Measurements from ENCODE around the gene CYB561.
"Not testable (repeated sequence)": the region's sequence is repeated elsewhere in the genome, so short reads cannot be mapped to it uniquely, and the experiment has no call there.

DNA sequence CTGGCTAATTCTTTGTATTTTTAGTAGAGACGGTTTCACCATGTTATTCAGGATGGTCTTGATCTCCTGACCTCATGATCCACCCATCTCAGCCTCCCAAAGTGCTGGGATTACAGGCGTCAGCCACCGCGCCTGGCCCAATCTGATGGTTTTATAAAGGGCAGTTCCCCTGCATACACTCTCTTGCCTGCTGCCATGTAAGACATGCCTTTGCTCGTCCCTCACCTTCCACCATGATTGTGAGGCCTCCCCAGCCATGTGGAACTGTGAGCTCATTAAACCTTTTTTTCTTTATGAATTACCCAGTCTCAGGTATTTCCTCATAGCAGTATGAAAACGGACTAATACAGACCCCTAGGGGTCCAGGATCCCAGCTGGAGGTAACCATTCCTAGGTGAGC lies 22.0 kb upstream of the CYB561 start:
- TF ChIP-seq, protein P1, sequence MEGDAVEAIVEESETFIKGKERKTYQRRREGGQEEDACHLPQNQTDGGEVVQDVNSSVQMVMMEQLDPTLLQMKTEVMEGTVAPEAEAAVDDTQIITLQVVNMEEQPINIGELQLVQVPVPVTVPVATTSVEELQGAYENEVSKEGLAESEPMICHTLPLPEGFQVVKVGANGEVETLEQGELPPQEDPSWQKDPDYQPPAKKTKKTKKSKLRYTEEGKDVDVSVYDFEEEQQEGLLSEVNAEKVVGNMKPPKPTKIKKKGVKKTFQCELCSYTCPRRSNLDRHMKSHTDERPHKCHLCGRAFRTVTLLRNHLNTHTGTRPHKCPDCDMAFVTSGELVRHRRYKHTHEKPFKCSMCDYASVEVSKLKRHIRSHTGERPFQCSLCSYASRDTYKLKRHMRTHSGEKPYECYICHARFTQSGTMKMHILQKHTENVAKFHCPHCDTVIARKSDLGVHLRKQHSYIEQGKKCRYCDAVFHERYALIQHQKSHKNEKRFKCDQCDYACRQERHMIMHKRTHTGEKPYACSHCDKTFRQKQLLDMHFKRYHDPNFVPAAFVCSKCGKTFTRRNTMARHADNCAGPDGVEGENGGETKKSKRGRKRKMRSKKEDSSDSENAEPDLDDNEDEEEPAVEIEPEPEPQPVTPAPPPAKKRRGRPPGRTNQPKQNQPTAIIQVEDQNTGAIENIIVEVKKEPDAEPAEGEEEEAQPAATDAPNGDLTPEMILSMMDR (conservative IDR thresholded peaks at IDR 0.05; ENCODE audit: low read depth in 2 of 2), result not testable (repeated sequence)
- TF ChIP-seq JUNB (IDR thresholded peaks at IDR 0.05; ENCODE audit: unreplicated experiment); EZH2phosphoT487 (IDR thresholded peaks at IDR 0.05; ENCODE audit: unreplicated experiment); EZH2 (IDR thresholded peaks at IDR 0.05; ENCODE audit: low read depth, unreplicated experiment); POLR2AphosphoS5 (IDR thresholded peaks at IDR 0.05; ENCODE audit: low read depth); ZNF114 (CRISPR knock-in tag; IDR thresholded peaks at IDR 0.05); CREB1 (CRISPR knock-in tag; IDR thresholded peaks at IDR 0.05; ENCODE audit: low read depth); NANOG (IDR thresholded peaks at IDR 0.05; ENCODE audit: borderline replicate concordance); STAT1 (IDR thresholded peaks at IDR 0.05; ENCODE audit: unreplicated experiment): not testable (repeated sequence)
- TF ChIP-seq, protein P2, sequence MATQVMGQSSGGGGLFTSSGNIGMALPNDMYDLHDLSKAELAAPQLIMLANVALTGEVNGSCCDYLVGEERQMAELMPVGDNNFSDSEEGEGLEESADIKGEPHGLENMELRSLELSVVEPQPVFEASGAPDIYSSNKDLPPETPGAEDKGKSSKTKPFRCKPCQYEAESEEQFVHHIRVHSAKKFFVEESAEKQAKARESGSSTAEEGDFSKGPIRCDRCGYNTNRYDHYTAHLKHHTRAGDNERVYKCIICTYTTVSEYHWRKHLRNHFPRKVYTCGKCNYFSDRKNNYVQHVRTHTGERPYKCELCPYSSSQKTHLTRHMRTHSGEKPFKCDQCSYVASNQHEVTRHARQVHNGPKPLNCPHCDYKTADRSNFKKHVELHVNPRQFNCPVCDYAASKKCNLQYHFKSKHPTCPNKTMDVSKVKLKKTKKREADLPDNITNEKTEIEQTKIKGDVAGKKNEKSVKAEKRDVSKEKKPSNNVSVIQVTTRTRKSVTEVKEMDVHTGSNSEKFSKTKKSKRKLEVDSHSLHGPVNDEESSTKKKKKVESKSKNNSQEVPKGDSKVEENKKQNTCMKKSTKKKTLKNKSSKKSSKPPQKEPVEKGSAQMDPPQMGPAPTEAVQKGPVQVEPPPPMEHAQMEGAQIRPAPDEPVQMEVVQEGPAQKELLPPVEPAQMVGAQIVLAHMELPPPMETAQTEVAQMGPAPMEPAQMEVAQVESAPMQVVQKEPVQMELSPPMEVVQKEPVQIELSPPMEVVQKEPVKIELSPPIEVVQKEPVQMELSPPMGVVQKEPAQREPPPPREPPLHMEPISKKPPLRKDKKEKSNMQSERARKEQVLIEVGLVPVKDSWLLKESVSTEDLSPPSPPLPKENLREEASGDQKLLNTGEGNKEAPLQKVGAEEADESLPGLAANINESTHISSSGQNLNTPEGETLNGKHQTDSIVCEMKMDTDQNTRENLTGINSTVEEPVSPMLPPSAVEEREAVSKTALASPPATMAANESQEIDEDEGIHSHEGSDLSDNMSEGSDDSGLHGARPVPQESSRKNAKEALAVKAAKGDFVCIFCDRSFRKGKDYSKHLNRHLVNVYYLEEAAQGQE (IDR thresholded peaks at IDR 0.05; ENCODE audit: unreplicated experiment), result not testable (repeated sequence)
- TF ChIP-seq, protein P3, sequence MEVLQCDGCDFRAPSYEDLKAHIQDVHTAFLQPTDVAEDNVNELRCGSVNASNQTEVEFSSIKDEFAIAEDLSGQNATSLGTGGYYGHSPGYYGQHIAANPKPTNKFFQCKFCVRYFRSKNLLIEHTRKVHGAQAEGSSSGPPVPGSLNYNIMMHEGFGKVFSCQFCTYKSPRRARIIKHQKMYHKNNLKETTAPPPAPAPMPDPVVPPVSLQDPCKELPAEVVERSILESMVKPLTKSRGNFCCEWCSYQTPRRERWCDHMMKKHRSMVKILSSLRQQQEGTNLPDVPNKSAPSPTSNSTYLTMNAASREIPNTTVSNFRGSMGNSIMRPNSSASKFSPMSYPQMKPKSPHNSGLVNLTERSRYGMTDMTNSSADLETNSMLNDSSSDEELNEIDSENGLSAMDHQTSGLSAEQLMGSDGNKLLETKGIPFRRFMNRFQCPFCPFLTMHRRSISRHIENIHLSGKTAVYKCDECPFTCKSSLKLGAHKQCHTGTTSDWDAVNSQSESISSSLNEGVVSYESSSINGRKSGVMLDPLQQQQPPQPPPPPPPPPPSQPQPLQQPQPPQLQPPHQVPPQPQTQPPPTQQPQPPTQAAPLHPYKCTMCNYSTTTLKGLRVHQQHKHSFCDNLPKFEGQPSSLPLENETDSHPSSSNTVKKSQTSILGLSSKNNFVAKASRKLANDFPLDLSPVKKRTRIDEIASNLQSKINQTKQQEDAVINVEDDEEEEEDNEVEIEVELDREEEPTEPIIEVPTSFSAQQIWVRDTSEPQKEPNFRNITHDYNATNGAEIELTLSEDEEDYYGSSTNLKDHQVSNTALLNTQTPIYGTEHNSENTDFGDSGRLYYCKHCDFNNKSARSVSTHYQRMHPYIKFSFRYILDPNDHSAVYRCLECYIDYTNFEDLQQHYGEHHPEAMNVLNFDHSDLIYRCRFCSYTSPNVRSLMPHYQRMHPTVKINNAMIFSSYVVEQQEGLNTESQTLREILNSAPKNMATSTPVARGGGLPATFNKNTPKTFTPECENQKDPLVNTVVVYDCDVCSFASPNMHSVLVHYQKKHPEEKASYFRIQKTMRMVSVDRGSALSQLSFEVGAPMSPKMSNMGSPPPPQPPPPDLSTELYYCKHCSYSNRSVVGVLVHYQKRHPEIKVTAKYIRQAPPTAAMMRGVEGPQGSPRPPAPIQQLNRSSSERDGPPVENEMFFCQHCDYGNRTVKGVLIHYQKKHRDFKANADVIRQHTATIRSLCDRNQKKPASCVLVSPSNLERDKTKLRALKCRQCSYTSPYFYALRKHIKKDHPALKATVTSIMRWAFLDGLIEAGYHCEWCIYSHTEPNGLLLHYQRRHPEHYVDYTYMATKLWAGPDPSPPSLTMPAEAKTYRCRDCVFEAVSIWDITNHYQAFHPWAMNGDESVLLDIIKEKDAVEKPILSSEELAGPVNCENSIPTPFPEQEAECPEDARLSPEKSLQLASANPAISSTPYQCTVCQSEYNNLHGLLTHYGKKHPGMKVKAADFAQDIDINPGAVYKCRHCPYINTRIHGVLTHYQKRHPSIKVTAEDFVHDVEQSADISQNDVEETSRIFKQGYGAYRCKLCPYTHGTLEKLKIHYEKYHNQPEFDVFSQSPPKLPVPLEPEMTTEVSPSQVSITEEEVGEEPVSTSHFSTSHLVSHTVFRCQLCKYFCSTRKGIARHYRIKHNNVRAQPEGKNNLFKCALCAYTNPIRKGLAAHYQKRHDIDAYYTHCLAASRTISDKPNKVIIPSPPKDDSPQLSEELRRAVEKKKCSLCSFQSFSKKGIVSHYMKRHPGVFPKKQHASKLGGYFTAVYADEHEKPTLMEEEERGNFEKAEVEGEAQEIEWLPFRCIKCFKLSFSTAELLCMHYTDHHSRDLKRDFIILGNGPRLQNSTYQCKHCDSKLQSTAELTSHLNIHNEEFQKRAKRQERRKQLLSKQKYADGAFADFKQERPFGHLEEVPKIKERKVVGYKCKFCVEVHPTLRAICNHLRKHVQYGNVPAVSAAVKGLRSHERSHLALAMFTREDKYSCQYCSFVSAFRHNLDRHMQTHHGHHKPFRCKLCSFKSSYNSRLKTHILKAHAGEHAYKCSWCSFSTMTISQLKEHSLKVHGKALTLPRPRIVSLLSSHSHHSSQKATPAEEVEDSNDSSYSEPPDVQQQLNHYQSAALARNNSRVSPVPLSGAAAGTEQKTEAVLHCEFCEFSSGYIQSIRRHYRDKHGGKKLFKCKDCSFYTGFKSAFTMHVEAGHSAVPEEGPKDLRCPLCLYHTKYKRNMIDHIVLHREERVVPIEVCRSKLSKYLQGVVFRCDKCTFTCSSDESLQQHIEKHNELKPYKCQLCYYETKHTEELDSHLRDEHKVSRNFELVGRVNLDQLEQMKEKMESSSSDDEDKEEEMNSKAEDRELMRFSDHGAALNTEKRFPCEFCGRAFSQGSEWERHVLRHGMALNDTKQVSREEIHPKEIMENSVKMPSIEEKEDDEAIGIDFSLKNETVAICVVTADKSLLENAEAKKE (CRISPR knock-in tag; IDR thresholded peaks at IDR 0.05), result not testable (repeated sequence)

Measured in GM23338 (cell line).